GM23248 (cell line): ENCODE measurements around the gene TOM1.

Experiments
- EZH2 ChIP-seq: fragments of 200-600 bp; sonication (generic); IDR thresholded peaks from 2 replicates; pipeline ENCODE4 v1.6.1; 2018; ENCODE audit warnings: antibody characterized with exemption, mild to moderate bottlenecking; ENCODE audit not compliant: insufficient read depth, poor library complexity, severe bottlenecking
- EZH2phosphoT487 ChIP-seq: fragments of 200-600 bp; sonication (generic); IDR thresholded peaks from 2 replicates; pipeline ENCODE4 v1.6.1; 2018; ENCODE audit warnings: antibody characterized with exemption, moderate library complexity, mild to moderate bottlenecking, low read depth; ENCODE audit not compliant: insufficient read depth

- TF ChIP-seq EZH2phosphoT487 (no peak), EZH2 (no peak)
Observed at GRCh38 chr22:35384527-35384926, 84.8 kb downstream of the TOM1 start.
